Stimulated activated CD4-positive, alpha-beta T cell treated with anti-CD3 and anti-CD28 coated beads, Interleukin-12 subunit alpha, Interleukin-12 subunit beta, amount 100 ng/mL, for 48 hours (primary cell): ENCODE results near the gene CYFIP2.
A peak's percentile ranks its signal among the peaks of the same experiment; 100 is the strongest.
"Not testable (repeated sequence)": the region's sequence is repeated elsewhere in the genome, so short reads cannot be mapped to it uniquely, and the experiment has no call there.

Source experiments
- DNase-seq, 3 donors: peaks; one replicate each; pipeline ENCODE4 v3.0.0-alpha.2; 2020; ENCODE audit warnings: low read depth in 2 of 3, low spot score in 1 of 3

The CYFIP2 gene

DNA sequence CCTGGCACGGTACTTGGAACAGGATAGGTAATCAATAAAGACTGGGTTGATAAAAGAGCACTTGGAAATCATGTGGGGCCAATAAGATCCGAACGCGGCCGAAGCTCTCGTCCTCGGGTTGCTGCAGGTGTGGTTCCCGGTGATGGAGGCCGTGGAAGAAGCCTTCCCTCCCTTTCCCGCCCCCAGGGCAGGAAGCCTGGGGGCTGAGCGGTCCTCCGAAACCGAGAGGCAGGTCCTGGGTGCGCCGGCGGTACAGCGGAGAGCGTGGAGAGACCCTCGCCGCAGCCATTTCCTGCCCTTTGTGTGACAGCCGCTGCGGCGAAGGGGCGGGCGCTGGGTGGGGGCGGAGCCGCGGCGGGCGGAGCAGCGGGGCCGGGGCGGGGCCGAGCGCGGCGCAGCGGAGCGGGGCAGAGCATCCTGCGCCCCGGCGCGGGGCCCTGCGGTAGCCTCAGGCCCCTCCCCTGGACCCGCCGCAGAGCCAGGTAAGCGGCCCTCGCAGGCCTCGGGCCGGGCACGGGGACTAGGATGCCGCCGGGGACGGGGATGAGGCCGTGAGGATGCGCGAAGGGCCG lies at the start of gene CYFIP2:
CYFIP2 (plus strand) TSS at position 410 of the 572 bp plus-strand sequence. CDS start 19,239 bp downstream, outside the sequence.
- DNase-seq: peak; percentile 65 to 81 (median 68)

DNA sequence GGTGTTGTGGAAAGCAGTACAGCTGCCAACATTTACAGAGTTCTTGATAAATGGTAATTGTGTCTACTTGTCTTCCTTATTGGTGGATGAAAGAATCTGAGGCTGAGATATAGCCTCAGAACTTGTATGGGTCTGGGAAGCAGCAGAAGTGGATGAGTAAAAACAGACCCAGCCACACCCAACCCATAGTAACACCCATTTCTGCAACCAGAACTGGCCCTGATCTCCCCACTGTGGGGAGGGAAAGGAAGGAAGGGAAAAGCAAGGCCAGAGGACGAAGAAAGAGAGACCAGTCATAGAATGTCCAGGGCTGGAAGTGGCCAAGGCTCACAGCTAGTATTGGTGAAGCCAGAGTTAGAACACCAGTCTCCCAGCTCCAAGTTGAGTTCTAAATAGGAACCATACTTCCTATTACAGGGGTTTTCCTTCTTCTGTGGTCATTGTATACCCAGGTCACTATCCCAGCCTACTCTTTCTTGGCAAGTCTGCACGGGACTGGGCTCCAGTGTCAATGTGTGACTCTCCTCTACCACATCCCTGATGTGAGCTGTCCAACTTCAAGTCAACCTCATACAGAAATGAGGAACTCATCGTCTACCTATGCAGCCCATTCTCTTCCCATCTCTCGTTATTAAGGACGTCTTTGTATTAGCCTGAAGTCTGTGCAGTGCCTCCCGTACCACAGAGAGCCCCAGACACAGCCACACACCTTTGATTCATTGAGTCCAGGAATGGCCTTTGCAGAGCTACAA lies 49.4 kb upstream of the CYFIP2 start:
- no peak for DNase-seq

DNA sequence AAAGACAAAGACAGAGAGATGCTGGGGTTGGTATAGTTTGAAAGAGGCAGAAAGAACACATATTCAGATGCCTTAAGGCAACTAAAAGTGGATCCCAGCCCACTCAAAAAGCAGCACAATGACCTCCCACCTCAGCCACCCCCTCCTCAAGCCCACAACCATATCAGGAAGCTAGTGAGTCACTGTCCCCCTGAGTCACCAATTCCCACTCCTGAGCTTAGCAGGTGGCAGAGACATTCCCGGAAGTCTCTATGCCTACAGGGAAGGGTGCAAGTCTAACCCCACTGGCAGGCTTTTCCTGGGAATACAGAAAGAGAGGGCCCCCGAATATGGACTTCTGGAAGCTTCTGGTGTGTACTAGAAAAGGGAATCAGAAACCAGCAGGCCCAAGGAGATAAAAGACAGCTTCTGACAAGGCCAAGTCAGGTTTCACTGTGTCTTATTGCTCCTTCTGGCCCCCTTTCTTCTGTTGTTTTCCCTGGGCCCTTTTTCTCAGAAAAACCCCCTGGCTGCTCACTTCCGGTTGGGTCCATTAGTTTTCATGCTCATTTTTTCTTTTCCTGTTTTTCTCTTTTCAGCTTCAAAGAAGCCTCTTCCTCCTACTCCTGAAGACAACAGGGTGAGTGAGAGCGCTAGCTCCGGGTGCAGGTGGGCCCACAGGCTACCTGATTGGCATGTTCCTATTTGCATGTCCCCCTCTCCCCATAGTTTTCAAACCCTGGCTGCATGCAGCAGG lies 48.5 kb upstream of the CYFIP2 start:
- DNase-seq: no peak

DNA sequence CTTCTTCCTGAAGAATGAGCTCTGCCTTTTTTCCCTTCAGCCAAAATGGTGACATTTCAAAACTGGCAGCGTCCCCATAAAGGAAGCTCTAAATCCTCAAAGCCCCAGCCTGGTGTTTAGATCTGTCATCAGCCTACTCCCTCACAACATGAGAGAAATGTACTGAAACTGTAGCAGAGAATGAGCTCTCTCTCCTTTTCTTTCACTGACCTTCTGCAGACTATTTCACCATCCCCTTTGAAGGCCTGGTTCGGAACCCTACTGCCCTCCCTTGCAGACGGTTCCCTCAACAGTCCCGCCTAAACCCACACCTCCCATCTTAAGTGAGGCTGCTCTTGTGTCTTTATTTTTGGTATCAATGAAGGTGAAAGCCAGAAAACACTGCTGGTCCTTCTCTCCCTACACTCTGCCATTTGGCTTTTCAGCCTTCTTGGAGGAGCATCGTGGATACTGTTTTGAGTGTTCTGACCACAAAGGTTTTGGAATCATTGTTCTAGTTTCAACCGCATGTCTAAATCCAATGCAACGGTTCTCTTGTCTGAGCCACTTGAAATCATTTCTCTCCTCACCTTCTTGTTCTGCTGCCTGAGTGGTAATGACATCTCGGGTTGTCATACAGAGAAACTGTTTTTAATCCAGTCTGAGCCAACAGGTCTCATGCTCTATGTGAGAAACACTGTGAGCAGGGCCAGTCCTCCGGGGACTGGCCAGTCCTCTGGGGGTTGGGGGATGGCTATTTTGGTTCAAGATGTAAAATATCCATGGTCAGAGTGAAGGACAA lies 46.2 kb upstream of the CYFIP2 start:
- no peak for DNase-seq

DNA sequence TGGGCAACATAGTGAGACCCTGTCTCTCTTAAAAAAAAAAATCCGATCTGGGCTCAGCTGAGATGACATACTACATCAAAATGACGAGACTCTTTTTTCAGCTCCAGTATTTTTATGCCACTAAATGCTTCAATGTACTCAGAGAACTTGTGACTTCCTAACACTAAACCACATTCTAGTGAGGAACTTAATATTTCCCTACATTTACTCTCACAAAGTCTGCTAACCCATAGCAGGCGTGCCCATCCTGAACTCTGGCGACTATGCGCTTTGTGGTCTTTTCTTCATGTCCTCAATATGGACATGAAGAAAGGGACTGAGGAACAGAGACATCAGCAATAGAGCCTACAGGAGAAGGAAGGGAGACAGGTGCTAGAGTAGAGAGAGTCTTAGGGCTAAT lies 44.0 kb upstream of the CYFIP2 start:
- DNase-seq: no peak

DNA sequence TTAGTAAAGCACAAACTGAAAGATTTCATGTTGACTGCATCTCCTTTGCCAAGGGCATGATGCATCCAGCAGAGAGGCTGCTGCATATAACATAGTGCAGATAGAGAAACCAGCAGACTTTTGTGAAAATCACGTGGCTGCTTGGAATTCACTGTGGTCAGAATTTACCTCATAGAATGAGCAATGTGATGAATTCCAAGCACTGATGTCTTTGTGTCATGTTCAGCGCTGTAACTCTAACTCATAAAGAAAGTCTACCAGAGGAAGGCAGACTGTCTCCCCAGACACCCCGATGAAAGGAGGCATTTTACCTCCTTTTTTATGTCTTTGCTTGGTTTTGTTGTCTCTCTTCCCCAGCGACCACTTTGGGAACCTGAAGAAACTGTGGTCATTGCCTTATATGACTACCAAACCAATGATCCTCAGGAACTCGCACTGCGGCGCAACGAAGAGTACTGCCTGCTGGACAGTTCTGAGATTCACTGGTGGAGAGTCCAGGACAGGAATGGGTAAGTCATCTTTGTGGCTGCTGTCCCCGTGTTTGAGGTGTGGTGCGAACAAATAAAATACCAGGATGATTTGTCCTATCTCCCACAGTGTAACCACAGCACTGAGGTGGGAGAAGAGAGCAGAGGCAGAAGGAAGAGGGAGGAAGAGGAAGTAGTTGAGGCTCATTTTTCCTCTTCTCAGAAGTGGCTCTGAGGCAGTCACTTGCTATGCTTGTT lies 43.3 kb upstream of the CYFIP2 start:
- peak; percentile 61 to 83 (median 73) for DNase-seq

DNA sequence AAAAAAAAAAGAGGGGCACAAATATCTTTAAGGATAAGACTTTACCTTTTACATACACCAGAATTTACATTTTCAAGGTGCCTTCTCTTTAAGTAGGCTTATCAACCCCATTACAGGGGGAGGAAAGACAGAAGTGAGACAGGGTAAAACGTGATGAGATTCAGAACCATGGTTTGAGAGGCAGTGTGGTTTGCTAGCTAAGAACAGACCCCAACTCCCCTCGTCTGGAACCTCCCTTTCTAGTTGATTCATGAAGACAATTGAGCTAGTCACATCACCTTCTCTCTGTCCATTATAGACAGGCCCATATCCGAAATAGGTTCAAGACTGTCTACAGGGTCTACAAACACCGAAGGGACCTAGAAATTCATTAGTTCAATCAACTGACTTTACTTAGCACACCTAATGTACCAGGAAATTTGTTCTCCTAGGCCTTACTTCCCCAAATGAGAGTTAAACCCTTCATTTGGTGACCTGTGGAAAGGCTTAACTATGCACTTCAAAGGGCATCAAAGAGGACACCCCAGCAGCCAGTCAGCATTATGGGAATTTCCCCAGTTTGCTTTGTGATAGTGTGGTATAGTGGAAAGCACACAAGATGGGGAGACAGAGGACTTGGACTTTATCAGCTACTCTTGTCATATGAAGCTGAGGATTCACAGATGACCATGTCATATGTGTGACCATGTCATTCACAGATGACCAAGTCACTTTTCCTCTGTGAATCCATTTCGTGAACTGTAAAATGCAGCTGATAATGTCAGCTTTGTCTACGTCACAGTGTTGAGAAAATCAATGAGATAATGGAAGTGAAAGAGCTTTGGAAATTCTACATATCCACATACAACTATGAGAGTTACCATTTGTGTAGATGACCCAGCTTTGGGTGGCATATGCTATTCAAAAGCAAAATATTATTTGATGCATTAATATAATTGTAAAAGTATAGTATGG lies 40.2 kb upstream of the CYFIP2 start:
- DNase-seq: no peak

DNA sequence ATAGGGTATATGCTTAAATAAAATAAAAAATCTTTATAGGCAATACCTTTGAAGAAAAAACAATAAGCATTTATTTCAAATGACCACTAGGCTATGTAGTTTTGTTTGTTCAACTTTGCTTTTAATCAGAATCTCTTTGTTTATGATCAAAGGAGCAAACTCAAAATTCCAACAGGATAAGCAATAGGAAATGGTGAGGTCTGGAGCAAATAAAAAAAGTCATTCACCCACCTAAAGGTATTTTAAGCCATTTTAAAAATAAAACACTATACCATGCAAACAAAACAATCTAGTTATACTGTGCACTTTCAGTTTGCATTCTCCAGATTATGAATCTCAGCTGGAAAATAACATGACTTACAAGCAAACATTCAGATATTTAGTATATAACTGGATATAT lies 35.3 kb upstream of the CYFIP2 start:
- DNase-seq: no peak

DNA sequence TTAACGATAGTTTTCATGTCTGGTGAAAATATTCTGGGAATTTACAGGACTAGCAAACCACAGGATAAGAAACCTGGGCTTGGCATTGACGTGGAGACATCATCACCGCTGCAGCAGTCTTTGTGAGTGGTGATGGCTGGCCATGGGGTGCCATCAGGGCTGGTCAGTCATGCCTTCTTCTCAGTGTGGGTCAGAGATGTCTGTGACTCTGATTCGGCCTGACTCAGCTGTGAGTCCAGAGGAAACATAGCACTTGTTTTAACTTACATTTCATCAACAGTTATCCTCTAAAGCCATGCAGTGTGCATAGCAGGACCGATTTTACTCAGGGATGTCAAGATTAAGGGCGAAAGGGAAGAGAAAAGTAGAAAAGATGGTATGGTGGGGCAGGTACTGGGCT lies 33.2 kb upstream of the CYFIP2 start:
- DNase-seq: no peak

DNA sequence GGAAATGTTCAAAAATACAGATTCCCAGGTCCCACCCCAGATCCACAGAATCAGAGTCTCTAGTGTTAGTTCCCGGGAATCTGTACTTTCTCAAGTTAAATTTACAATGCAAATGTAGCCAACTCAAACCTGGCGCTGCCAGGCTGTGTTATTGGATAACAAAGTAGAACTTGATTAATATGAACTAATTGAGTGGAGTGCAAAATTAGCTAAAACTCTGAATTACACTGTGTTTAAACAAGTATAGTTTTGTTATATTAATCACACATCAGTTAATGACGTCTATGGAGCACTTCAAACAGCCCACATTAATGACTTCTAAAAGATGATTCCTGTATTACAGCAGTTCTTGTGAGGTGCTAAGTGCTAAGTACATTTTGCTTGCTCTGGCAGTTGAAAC lies 32.4 kb upstream of the CYFIP2 start:
- DNase-seq: no peak

DNA sequence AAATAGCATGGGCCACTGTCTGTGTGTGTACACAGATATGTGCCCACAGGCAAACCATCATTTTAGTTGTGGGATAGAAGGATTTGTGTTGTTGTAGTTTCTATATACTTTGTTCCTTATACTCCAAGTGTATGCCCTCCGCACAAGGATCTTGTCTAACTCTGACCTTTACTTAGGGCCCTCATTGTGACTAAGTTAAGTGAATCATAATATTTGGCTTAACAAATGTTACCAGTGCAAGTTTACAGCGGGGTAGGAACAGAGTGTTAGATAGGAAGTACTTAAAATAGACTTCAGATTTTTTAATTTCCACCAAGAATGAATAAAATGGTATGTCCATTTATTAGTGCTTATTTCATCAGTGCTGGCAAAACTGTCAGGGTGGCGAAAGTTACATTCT lies 29.5 kb upstream of the CYFIP2 start:
- DNase-seq: no peak

DNA sequence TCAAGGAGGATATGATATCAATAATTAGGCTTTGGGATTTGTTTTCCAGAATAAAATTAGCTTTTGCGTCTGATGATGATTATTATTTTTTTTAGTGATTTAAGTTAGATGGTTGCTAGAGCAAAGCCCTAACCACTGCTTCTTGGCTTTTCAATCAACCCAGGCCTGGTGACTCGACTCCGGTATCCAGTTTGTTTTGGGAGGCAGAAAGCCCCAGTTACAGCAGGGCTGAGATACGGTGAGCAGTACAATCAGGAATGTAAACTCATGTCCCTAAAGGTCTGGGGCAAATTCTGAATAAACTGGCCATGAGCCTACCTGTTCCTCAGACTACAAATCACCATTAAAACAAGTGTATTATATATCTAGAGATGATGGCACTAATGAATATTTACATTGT lies 24.4 kb upstream of the CYFIP2 start:
- no peak for DNase-seq

DNA sequence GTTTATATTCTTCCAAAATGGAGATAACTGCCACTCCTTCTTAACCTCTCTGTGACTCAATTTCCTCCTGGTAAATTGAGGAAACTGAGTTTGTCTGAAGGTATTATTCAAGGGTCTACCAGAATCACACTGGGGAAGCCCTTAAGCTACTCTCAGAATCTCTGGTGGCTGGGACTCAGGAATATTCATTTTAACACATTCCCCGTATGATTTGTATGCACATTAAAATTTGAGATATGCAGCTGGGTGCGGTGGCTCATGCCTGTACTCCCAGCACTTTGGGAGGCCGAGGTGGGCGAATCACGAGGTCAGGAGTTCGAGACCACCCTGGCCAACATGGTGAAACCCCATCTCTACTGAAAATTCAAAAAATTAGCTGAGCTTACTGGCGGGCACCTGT lies 21.2 kb upstream of the CYFIP2 start:
- DNase-seq: not testable (repeated sequence)

DNA sequence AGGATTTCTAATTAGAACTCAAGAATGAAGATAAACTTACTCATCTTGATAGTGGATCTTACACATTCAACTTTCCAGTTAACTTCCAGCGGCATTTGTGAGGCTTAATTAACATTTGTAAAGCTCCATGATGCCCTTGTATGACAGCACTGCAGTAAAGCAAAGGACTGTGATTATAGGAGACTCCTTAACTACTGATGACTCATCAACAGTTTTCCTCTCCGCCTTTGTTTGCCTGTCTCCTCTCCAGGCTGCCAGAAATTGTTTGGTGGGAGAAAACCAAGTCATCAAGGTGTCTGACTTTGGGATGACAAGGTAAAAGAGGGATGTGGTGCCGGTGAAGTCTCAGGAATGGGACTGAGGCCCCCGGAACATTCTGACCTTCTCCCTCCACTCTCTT lies 20.4 kb upstream of the CYFIP2 start:
- DNase-seq: no peak

DNA sequence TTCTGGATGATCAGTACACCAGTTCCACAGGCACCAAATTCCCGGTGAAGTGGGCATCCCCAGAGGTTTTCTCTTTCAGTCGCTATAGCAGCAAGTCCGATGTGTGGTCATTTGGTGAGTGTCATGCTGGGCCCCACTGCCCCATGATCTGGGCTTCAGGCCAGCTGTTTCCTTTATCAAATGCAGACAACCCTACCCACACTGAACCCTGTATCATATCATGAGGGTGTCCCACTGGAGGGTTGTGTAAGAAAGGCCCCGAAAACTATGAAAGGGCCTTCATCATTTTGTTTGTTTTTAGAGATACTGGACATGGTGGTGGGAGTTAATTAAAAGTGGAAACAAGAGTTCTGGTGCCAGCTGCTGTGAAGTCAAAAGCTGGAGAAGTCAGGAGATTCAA lies 20.0 kb upstream of the CYFIP2 start:
- no peak for DNase-seq

DNA sequence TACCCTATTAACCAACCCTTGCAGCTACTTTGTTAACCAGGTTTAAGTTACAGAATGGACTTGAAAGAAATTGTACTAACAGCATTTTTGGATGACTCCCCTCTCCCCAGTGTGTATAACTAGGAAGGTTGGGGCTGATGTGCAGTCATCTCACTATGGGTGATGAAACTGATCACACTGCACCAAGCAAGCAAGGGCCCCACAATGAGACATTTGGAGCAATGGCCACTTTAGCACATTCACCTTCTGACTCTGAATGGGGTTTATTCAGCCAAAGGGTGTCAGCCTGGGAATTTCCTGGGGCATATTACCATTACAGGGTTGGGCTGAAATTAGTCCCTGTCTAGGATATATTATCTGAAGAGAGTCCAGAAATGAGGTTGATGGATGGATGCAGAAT lies 18.7 kb upstream of the CYFIP2 start:
- peak in 1 of 3 donors; percentile 48 for DNase-seq

DNA sequence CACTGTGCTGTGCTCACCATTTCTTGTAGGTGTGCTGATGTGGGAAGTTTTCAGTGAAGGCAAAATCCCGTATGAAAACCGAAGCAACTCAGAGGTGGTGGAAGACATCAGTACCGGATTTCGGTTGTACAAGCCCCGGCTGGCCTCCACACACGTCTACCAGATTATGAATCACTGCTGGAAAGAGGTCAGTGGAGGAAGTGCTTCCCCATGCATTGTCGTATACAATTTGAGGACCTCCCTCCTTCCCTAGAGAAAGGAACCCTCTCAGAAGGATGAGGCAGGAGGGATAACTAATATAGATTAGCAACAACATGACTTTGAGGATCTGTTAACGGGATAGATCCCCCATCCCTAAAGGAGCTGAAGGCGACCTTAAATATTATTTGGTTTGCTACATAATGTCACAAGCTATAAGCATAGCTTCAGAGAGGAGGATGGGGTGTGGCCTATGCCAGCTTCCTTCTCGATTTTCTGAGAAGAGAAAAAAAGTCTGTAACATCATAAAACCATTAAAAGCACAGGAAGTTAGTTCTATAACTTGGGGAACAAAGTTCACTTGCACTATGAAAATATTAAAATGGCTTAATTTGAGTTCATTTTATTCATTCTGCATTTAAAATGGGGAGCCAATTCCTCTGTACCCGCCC lies 17.0 kb upstream of the CYFIP2 start:
- no peak for DNase-seq

DNA sequence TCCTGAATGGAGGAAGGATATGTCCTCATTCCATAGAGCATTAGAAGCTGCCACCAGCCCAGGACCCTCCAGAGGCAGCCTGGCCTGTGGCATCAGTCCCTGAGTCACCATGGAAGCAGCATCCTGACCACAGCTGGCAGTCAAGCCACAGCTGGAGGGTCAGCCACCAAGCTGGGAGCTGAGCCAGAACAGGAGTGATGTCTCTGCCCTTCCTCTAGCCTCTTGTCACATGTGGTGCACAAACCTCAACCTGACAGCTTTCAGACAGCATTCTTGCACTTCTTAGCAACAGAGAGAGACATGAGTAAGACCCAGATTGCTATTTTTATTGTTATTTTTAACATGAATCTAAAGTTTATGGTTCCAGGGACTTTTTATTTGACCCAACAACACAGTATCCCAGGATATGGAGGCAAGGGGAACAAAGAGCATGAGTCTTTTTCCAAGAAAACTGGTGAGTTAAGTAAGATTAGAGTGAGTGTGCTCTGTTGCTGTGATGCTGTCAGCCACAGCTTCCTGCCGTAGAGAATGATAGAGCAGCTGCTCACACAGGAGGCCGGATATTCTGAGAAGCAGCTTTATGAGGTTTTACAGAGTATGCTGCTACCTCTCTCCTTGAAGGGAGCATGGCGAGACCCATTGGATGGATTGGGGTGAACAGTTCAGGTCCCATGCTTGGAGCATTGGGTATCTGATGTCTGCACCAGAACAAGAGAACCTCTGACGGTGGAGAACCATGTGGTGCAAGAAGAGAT lies 13.0 kb upstream of the CYFIP2 start:
- DNase-seq: peak in 1 of 3 donors; percentile 39

DNA sequence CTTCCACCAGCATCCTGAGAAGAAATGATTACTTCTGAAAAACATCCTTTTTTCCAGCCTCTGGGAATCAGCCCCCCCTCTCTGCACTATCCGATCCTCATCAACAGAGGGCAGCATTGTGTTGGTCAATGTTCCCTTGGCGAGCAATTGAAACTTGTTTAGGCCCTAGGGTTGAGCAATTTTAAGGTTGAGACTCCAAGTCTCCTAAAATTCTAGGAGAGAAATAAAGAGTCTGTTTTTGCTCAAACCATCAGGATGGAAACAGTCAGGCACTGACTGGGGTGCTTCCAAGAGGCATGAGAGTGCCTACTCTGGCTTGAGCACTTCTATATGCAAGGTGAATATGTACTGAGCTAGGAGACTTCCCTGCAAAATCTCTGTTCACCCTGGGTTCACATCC lies 12.4 kb upstream of the CYFIP2 start:
- DNase-seq: no peak
